HG03565 (cell line): ENCODE measurements around the gene NUP50.
A peak's percentile ranks its signal among the peaks of the same experiment; 100 is the strongest.
"Not testable (repeated sequence)": the region's sequence is repeated elsewhere in the genome, so short reads cannot be mapped to it uniquely, and the experiment has no call there.

Source experiments
- ATAC-seq: cut with Tn5 transposase; IDR thresholded peaks from one replicate; pipeline ENCODE4 v1.9.1; 2021; ENCODE audit warnings: mild to moderate bottlenecking, moderate library complexity; ENCODE audit not compliant: unreplicated experiment

NUP50 gene

GRCh38 chr22:45159652-45160462, 3.9 kb upstream of the NUP50 start:
- no peak for ATAC-seq

GRCh38 chr22:45162531-45162930, 1.2 kb upstream of the NUP50 start:
- no peak for ATAC-seq

GRCh38 chr22:45163099-45163450, 650 bp upstream of the NUP50 start:
- no peak for ATAC-seq

GRCh38 chr22:45164270-45165088, 754 bp downstream of the NUP50 start:
- peak; percentile 2 for ATAC-seq

- ATAC-seq, result no peak
Measured at GRCh38 chr22:45166932-45167331, 3.2 kb downstream of the NUP50 start.

GRCh38 chr22:45169591-45170466, 6.1 kb downstream of the NUP50 start:
- no peak for ATAC-seq

GRCh38 chr22:45171830-45172229, 8.1 kb downstream of the NUP50 start:
- ATAC-seq, result no peak

- no peak for ATAC-seq
Measured at GRCh38 chr22:45172881-45173585, 9.3 kb downstream of the NUP50 start.

- no peak for ATAC-seq
Measured at GRCh38 chr22:45179276-45180049, 15.7 kb downstream of the NUP50 start.

GRCh38 chr22:45180146-45180679, 16.5 kb downstream of the NUP50 start:
- ATAC-seq, result no peak

GRCh38 chr22:45181240-45181639, 17.5 kb downstream of the NUP50 start:
- ATAC-seq, result no peak

GRCh38 chr22:45181766-45182165, 18.0 kb downstream of the NUP50 start:
- no peak for ATAC-seq

GRCh38 chr22:45183974-45184373, 20.2 kb downstream of the NUP50 start:
- no peak for ATAC-seq

GRCh38 chr22:45185718-45186514, 22.2 kb downstream of the NUP50 start:
- no peak for ATAC-seq

GRCh38 chr22:45187891-45188290, 24.2 kb downstream of the NUP50 start:
- ATAC-seq, result no peak

- no peak for ATAC-seq
Measured at GRCh38 chr22:45188779-45189178, 25.1 kb downstream of the NUP50 start.

GRCh38 chr22:45190202-45190872, 26.6 kb downstream of the NUP50 start:
- no peak for ATAC-seq

- ATAC-seq, result not testable (repeated sequence)
Measured at GRCh38 chr22:45191746-45192145, 28.0 kb downstream of the NUP50 start.
